Testis (tissue), 3 donors: ENCODE measurements around the gene FAM240A. TPM values are rescaled to one million over a fixed set of nuclear protein-coding genes. Genes with fewer than 3 reads are reported as not detected.

Source experiments
- DNase-seq: peaks from one replicate; pipeline ENCODE4 v3.0.0-alpha.2; 2019
- H3K27ac ChIP-seq, 2 donors: fragments of 200-600 bp; sonication (generic); one replicate each; pipeline ENCODE4 v1.5.1; 2019
- H3K27me3 ChIP-seq: fragments of 200-600 bp; sonication (generic); one replicate; pipeline ENCODE4 v1.5.1; 2019
- H3K36me3 ChIP-seq: fragments of 200-600 bp; sonication (generic); one replicate; pipeline ENCODE4 v1.5.1; 2017; ENCODE audit warnings: low read depth; ENCODE audit errors: missing control alignments
- H3K4me1 ChIP-seq: fragments of 200-600 bp; sonication (generic); one replicate; pipeline ENCODE4 v1.5.1; 2019
- H3K4me3 ChIP-seq, 2 donors: fragments of 200-600 bp; sonication (generic); one replicate each; pipeline ENCODE4 v1.5.1; 2017 to 2019
- H3K9me3 ChIP-seq: fragments of 200-600 bp; sonication (generic); one replicate; pipeline ENCODE4 v1.5.1; 2017
- CTCF ChIP-seq, 3 experiments: fragments of 450-650 bp in 2 of 3; fragments of 200-600 bp in 1 of 3; sonication (generic) in 1 of 3; IDR thresholded peaks; one replicate each; pipeline ENCODE4 v1.5.1; 2016 to 2019; ENCODE audit warnings: antibody characterized with exemption in 3 of 3, mild to moderate bottlenecking in 2 of 3, moderate library complexity in 1 of 3
- POLR2A ChIP-seq: fragments of 450-650 bp; IDR thresholded peaks from one replicate; pipeline ENCODE4 v1.6.1; 2017; ENCODE audit warnings: antibody characterized with exemption, mild to moderate bottlenecking, moderate library complexity
- WGBS, 2 donors: methylation state at CpG; one replicate each; pipeline ENCODE4 v1.1.5; 2018; 5-methylcytosine and 5-hydroxymethylcytosine counted together
- intact Hi-C: fragments of 100-400 bp; cut with DNase I; formaldehyde crosslinking; loops from one replicate; pipeline ENCODE4 v1.15.1; 2023; ENCODE audit warnings: low total_unique reads
- polyA plus RNA-seq: library from polyadenylated mRNA; stranded (reverse); fragments of 350-450 nt; fragmentation: Illumina TruSeq; extraction: RNeasy Lipid Tissue Mini Kit (QIAGEN cat#74804); gene quantifications from one replicate; pipeline ENCODE4 v1.2.3, GENCODE V29; 2014; ENCODE audit warnings: low read depth, low replicate concordance; ENCODE audit not compliant: insufficient read depth
- total RNA-seq, 2 donors: library from RNA; depleted of rRNA; stranded (reverse); fragments of >200 nt; gene quantifications; one replicate each; pipeline ENCODE4 v1.2.3, GENCODE V29; 2016

Gene FAM240A
- total and polyA plus RNA-seq, 3 donors from 2014 or later, result not detected

GRCh38 chr3:46609944-46610722, 2.2 kb upstream of the FAM240A start:
- 68 to 75% methylated on average over 10 to 12 of the region's 12 CpGs for WGBS, 2 donors
- Histone ChIP-seq H3K4me1 (no peaks in the 10 kb centered on the region), H3K4me3 (no peak overlapping the region), H3K27me3 (no peaks in the 10 kb centered on the region), H3K36me3 (no peaks in the 10 kb centered on the region), H3K27ac (no peak overlapping the region), H3K9me3 (no peaks in the 10 kb centered on the region)
- intact Hi-C loops, result no loop called here
- TF ChIP-seq CTCF (IDR thresholded peaks at IDR 0.05) (no peak), POLR2A (no peak)
- DNase-seq, result no peak

- 84 to 90% methylated on average over 10 of the region's 10 CpGs for WGBS, 2 donors
- no peak for TF ChIP-seq CTCF (IDR thresholded peaks at IDR 0.05)
- no peak overlapping the region for H3K27ac ChIP-seq
- no peaks in the 10 kb centered on the region for H3K4me1 ChIP-seq
- intact Hi-C loops, result no loop called here
- no peak overlapping the region for H3K4me3 ChIP-seq
- no peak for DNase-seq
- no peaks in the 10 kb centered on the region for H3K36me3 ChIP-seq
- H3K9me3 ChIP-seq, result no peaks in the 10 kb centered on the region
- H3K27me3 ChIP-seq, result no peaks in the 10 kb centered on the region
These were observed 1.1 kb downstream of the FAM240A start for GRCh38 chr3:46613313-46614005.

GRCh38 chr3:46614431-46614830, 2.1 kb downstream of the FAM240A start:
- TF ChIP-seq POLR2A, result no peak
- TF ChIP-seq CTCF (IDR thresholded peaks at IDR 0.05), result no peak
- H3K27me3 ChIP-seq, result no peaks in the 10 kb centered on the region
- intact Hi-C loops, result no loop called here
- no peaks in the 10 kb centered on the region for H3K4me1 ChIP-seq
- no peak overlapping the region for H3K4me3 ChIP-seq
- 89 to 97% methylated on average over 4 of the region's 4 CpGs for WGBS, 2 donors
- no peak overlapping the region for H3K27ac ChIP-seq
- DNase-seq, result no peak
- H3K9me3 ChIP-seq, result no peaks in the 10 kb centered on the region
- H3K36me3 ChIP-seq, result no peaks in the 10 kb centered on the region

GRCh38 chr3:46615050-46615775, 2.9 kb downstream of the FAM240A start:
- 86 to 91% methylated on average over 9 of the region's 9 CpGs for WGBS, 2 donors
- H3K36me3 ChIP-seq, result no peaks in the 10 kb centered on the region
- no peak for DNase-seq
- no peaks in the 10 kb centered on the region for H3K27me3 ChIP-seq
- H3K27ac ChIP-seq, result no peak overlapping the region
- H3K4me3 ChIP-seq, result no peak overlapping the region
- TF ChIP-seq POLR2A (no peak), CTCF (IDR thresholded peaks at IDR 0.05) (no peak)
- no peaks in the 10 kb centered on the region for H3K9me3 ChIP-seq
- H3K4me1 ChIP-seq, result no peaks in the 10 kb centered on the region
- intact Hi-C loops, result no loop called here
